Osteoblast (primary cell): Measurements from ENCODE around the gene TMC4. TPM values are rescaled to one million over a fixed set of nuclear protein-coding genes. Genes with fewer than 3 reads are reported as not detected.

Experiments used
- DNase-seq: peaks from one replicate; pipeline ENCODE4 v3.0.0; 2011; ENCODE audit warnings: low spot score, mixed read lengths; ENCODE audit not compliant: insufficient read length; ENCODE audit errors: missing footprints
- H2AFZ ChIP-seq: 2 replicates; pipeline ENCODE4 v1.6.0; 2011; ENCODE audit warnings: mild to moderate bottlenecking, low read length
- H3K27ac ChIP-seq: 2 replicates; pipeline ENCODE4 v1.5.1; 2011; ENCODE audit warnings: mild to moderate bottlenecking, low read depth, low read length, moderate library complexity
- H3K27me3 ChIP-seq: 2 replicates; pipeline ENCODE4 v1.6.0; 2012; ENCODE audit warnings: mild to moderate bottlenecking, control low read depth, inconsistent platforms, low read length, moderate library complexity; ENCODE audit not compliant: insufficient read depth
- H3K36me3 ChIP-seq: 2 replicates; pipeline ENCODE4 v1.5.1; 2011; ENCODE audit warnings: mild to moderate bottlenecking, low read length, control low read depth, moderate library complexity; ENCODE audit not compliant: insufficient read depth
- H3K4me1 ChIP-seq: 2 replicates; pipeline ENCODE4 v1.5.1; 2011; ENCODE audit warnings: mild to moderate bottlenecking, low read length, control low read depth, moderate library complexity; ENCODE audit not compliant: insufficient read depth
- H3K4me2 ChIP-seq: 2 replicates; pipeline ENCODE4 v1.6.0; 2011; ENCODE audit warnings: mild to moderate bottlenecking, low read length; ENCODE audit not compliant: insufficient read depth
- H3K4me3 ChIP-seq: fragments of 200-600 bp; sonication (generic); 3 replicates; pipeline ENCODE4 v1.5.1; 2012; ENCODE audit warnings: mild to moderate bottlenecking, low read length, inconsistent platforms; ENCODE audit not compliant: insufficient read depth
- H3K79me2 ChIP-seq: 2 replicates; pipeline ENCODE4 v1.6.0; 2012; ENCODE audit warnings: mild to moderate bottlenecking, low read length, control low read depth, inconsistent platforms; ENCODE audit not compliant: insufficient read depth
- H3K9me3 ChIP-seq: 2 replicates; pipeline ENCODE4 v1.5.1; 2011; ENCODE audit warnings: low read depth, low read length, control low read depth
- H4K20me1 ChIP-seq: 2 replicates; pipeline ENCODE4 v1.6.0; 2012; ENCODE audit warnings: mild to moderate bottlenecking, low read length, control low read depth; ENCODE audit not compliant: insufficient read depth
- total RNA-seq: library from RNA; depleted of rRNA; stranded (reverse); fragments of >200 nt; gene quantifications from 2 replicates; pipeline ENCODE4 v1.2.3, GENCODE V29; 2012
- TF ChIP-seq, protein P1 (sequence below): IDR thresholded peaks from 2 replicates; pipeline ENCODE4 v1.5.1; 2011; ENCODE audit warnings: mild to moderate bottlenecking, low read depth, low read length, moderate library complexity; ENCODE audit errors: extremely low read depth

The TMC4 gene
- total RNA-seq, 1 donor, result 0.72 TPM

DNA sequence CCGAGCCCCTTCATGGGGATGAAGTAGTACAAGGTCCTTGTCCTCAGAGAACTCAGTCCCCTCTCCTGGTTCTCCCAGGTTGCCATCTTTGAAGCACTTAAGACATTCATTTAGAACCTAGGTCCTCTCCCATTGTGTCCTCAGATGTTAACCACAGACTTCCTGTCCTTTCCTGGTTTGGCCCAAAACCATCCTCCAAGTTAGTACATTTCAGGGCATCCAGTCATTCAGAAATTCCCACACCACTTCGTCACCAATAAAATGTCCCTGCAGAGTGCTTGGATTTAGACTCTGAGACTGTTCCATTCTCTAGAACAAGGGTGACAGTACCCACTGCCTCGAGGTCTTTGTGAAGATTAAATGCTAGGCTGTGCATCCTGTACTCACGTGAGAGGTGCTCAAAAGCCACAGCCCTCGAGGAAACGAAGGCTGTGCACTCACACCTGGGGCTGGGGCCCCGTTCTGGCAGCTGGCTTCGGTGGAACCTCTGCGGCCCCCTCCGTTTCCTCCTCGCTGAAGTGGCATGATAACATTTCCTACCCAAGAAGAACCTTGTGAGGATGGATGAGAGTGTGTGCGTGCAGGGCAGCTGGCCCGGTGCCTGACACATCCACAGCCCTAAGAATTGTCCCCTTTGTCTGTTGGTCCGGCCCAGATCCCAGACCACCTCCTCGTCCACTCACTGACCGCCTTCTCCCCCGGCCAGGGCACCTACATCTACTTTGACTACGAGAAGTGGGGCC is 18.2 kb downstream of the TMC4 start:
- DNase-seq, result peak; percentile 95
- H3K36me3 ChIP-seq, result peaks cover 77% of the 10 kb centered on the region
- TF ChIP-seq, protein P1, sequence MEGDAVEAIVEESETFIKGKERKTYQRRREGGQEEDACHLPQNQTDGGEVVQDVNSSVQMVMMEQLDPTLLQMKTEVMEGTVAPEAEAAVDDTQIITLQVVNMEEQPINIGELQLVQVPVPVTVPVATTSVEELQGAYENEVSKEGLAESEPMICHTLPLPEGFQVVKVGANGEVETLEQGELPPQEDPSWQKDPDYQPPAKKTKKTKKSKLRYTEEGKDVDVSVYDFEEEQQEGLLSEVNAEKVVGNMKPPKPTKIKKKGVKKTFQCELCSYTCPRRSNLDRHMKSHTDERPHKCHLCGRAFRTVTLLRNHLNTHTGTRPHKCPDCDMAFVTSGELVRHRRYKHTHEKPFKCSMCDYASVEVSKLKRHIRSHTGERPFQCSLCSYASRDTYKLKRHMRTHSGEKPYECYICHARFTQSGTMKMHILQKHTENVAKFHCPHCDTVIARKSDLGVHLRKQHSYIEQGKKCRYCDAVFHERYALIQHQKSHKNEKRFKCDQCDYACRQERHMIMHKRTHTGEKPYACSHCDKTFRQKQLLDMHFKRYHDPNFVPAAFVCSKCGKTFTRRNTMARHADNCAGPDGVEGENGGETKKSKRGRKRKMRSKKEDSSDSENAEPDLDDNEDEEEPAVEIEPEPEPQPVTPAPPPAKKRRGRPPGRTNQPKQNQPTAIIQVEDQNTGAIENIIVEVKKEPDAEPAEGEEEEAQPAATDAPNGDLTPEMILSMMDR, result no peak

DNA sequence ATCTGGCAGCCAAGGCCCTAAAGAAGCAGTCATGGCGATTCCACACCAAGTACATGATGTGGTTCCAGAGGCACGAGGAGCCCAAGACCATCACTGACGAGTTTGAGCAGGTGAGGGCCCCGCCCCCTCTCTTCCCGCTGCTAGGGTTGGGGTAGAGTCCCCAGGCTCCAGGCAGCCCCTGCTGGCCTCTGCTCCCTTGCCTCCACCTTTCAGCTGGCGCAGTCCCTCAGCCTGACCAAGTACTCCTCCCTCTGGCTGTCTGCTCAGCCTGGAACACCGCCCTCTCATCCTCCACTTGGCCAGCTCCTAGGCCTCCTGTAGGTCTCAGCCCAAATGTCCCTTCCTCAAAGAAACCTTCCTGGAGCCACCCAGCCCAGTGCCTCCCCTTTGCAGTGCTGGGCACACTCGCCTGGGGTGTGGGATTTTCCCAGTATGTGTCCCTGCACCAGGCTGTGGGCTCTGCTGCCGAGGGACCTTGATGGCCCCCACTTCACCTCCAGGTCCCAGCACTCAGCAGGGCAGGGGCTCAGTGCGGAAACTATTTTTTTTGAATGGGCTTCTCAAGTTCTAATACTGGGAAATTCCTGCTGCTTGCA is 19.1 kb downstream of the TMC4 start:
- peak overlapping the region; percentile 48 for H3K27ac ChIP-seq
- H3K4me1 ChIP-seq, result peaks cover 28% of the 10 kb centered on the region
- no peak for DNase-seq

More for the DNA sequence above, 18.2 kb downstream of the TMC4 start:
- H2AFZ ChIP-seq, result no peak overlapping the region
- H3K27me3 ChIP-seq, result no peaks in the 10 kb centered on the region
- no peaks in the 10 kb centered on the region for H3K9me3 ChIP-seq
- peak overlapping the region; percentile 6 for H3K4me2 ChIP-seq
- H3K27ac ChIP-seq, result peak overlapping the region; percentile 32
- peaks cover 32% of the 10 kb centered on the region for H3K4me1 ChIP-seq
- peaks cover 19% of the 10 kb centered on the region for H4K20me1 ChIP-seq
- no peak overlapping the region for H3K4me3 ChIP-seq
- peaks cover 13% of the 10 kb centered on the region for H3K79me2 ChIP-seq

DNA sequence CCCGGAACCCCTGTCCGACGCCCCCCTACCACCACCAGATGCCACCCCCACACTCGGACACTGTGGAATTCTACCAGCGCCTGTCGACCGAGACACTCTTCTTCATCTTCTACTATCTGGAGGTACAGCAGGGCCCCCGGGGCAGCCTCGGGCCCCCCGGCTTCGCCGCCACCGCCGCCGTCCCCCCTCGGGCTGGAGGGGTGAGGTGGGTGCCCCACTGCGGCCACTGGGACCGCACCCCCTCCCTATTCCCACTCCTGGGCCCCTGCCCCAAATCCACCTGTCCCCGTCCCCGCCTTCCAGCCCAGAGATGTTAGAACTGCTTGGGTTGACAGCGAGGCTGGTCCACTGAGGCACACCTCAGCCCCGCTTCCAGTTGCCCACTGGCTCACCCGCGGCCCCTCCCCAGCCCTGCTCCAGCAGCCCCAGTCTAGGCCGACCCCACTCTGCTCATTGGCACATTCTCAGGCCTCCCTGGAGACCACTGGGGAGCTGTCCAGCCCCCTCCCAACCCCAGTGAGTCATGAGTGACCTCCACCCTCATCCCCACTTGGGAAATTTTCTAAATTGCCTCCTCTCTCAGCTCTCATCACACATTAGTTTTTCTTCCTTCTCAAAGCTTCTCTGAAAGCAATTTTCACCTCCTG is 20.0 kb downstream of the TMC4 start:
- DNase-seq, result no peak
- H4K20me1 ChIP-seq, result peaks cover 19% of the 10 kb centered on the region
- peak overlapping the region; percentile 48 for H3K27ac ChIP-seq

More for the DNA sequence above, 19.1 kb downstream of the TMC4 start:
- Histone ChIP-seq H3K27me3 (no peaks in the 10 kb centered on the region), H3K4me2 (no peak overlapping the region), H3K4me3 (no peak overlapping the region), H3K36me3 (peaks cover 87% of the 10 kb centered on the region), H4K20me1 (peaks cover 19% of the 10 kb centered on the region), H3K9me3 (no peaks in the 10 kb centered on the region), H2AFZ (no peak overlapping the region), H3K79me2 (peaks cover 10% of the 10 kb centered on the region)
- TF ChIP-seq, protein P1, result no peak

More for the DNA sequence above, 20.0 kb downstream of the TMC4 start:
- TF ChIP-seq, protein P1, result no peak
- peaks cover 91% of the 10 kb centered on the region for H3K36me3 ChIP-seq
- no peak overlapping the region for H3K4me3 ChIP-seq
- no peaks in the 10 kb centered on the region for H3K27me3 ChIP-seq
- no peak overlapping the region for H3K4me2 ChIP-seq
- peaks cover 1% of the 10 kb centered on the region for H3K79me2 ChIP-seq
- no peaks in the 10 kb centered on the region for H3K9me3 ChIP-seq
- peaks cover 21% of the 10 kb centered on the region for H3K4me1 ChIP-seq
- H2AFZ ChIP-seq, result no peak overlapping the region
